Neural progenitor cell (in vitro differentiated cells): ENCODE measurements around the gene SIGLEC9. TPM values are rescaled to one million over a fixed set of nuclear protein-coding genes. Genes with fewer than 3 reads are reported as not detected.

ENCODE experiments used
- DNase-seq: peaks from one replicate; pipeline ENCODE4 v3.0.0-alpha.2; 2016; ENCODE audit warnings: low spot score
- H2AFZ ChIP-seq: fragments of 200-600 bp; sonication (generic); replicated peaks from 2 replicates; pipeline ENCODE4 v1.6.1; 2016; ENCODE audit warnings: antibody characterized with exemption
- H3F3A ChIP-seq: fragments of 200-600 bp; sonication (generic); 2 replicates; pipeline ENCODE4 v1.6.1; 2016; ENCODE audit warnings: antibody characterized with exemption, low read depth
- H3K27ac ChIP-seq: fragments of 200-600 bp; sonication (generic); 2 replicates; pipeline ENCODE4 v1.5.1; 2016; ENCODE audit warnings: mild to moderate bottlenecking
- H3K27me3 ChIP-seq: fragments of 200-600 bp; sonication (generic); 2 replicates; pipeline ENCODE4 v1.6.1; 2016; ENCODE audit warnings: mild to moderate bottlenecking, moderate library complexity
- H3K36me3 ChIP-seq: fragments of 200-600 bp; sonication (generic); 2 replicates; pipeline ENCODE4 v1.5.1; 2016
- H3K4me1 ChIP-seq: fragments of 200-600 bp; sonication (generic); 2 replicates; pipeline ENCODE4 v1.6.1; 2016; ENCODE audit warnings: mixed run types
- H3K4me2 ChIP-seq: fragments of 200-600 bp; sonication (generic); 2 replicates; pipeline ENCODE4 v1.6.1; 2016
- H3K4me3 ChIP-seq: fragments of 200-600 bp; sonication (generic); 2 replicates; pipeline ENCODE4 v1.5.1; 2016
- H3K79me2 ChIP-seq: fragments of 200-600 bp; sonication (generic); 2 replicates; pipeline ENCODE4 v1.6.1; 2016; ENCODE audit warnings: low read depth
- H3K9ac ChIP-seq: fragments of 200-600 bp; sonication (generic); 2 replicates; pipeline ENCODE4 v1.6.1; 2016
- H3K9me3 ChIP-seq: fragments of 200-600 bp; sonication (generic); 2 replicates; pipeline ENCODE4 v1.5.1; 2016; ENCODE audit warnings: low read depth
- H4K20me1 ChIP-seq: fragments of 200-600 bp; sonication (generic); 2 replicates; pipeline ENCODE4 v1.6.1; 2016; ENCODE audit warnings: low read depth
- H3K27ac Mint-ChIP-seq: 3 replicates; pipeline ENCODE4 v1.8.0; 2021; ENCODE audit warnings: mixed read lengths
- H3K27me3 Mint-ChIP-seq: 2 replicates; pipeline ENCODE4 v1.8.0; 2022; ENCODE audit warnings: low read depth, mild to moderate bottlenecking, inconsistent platforms, moderate library complexity, mixed read lengths; ENCODE audit not compliant: insufficient read depth
- H3K36me3 Mint-ChIP-seq: 3 replicates; pipeline ENCODE4 v1.8.0; 2021; ENCODE audit warnings: mixed read lengths
- H3K4me1 Mint-ChIP-seq: 3 replicates; pipeline ENCODE4 v1.8.0; 2021; ENCODE audit warnings: mixed read lengths
- H3K4me3 Mint-ChIP-seq: 3 replicates; pipeline ENCODE4 v1.8.0; 2021; ENCODE audit warnings: mild to moderate bottlenecking, moderate library complexity, mixed read lengths
- H3K9me3 Mint-ChIP-seq: 3 replicates; pipeline ENCODE4 v1.8.0; 2020; ENCODE audit warnings: mixed read lengths
- CTCF ChIP-seq: fragments of 200-600 bp; sonication (generic); IDR thresholded peaks from 2 replicates; pipeline ENCODE4 v1.5.1; 2017; ENCODE audit warnings: antibody characterized with exemption, mild to moderate bottlenecking
- EZH2 ChIP-seq: fragments of 200-600 bp; sonication (generic); IDR thresholded peaks from 2 replicates; pipeline ENCODE4 v1.6.1; 2017; ENCODE audit warnings: antibody characterized with exemption, mild to moderate bottlenecking, moderate library complexity
- EZH2phosphoT487 ChIP-seq: fragments of 200-600 bp; sonication (generic); IDR thresholded peaks from 2 replicates; pipeline ENCODE4 v1.6.1; 2017; ENCODE audit warnings: antibody characterized with exemption
- total RNA-seq: library from RNA; depleted of rRNA; stranded (reverse); fragments of >200 nt; gene quantifications from 2 replicates; pipeline ENCODE4 v1.2.3, GENCODE V29; 2015; ENCODE audit warnings: low replicate concordance

Gene SIGLEC9
- total RNA-seq, 1 donor from 2014 or later = not detected

- Mint-ChIP-seq H3K9me3 (no peaks in the 10 kb centered on the region), H3K27me3 (peaks cover 13% of the 10 kb centered on the region), H3K4me3 (no peak overlapping the region), H3K27ac (no peak overlapping the region), H3K36me3 (no peaks in the 10 kb centered on the region), H3K4me1 (peaks cover 2% of the 10 kb centered on the region)
- Histone ChIP-seq H3K36me3 (no peaks in the 10 kb centered on the region), H3K4me1 (no peaks in the 10 kb centered on the region), H3K9me3 (no peaks in the 10 kb centered on the region), H3K4me2 (no peak overlapping the region), H3K27me3 (no peaks in the 10 kb centered on the region), H3K4me3 (no peak overlapping the region), H3K9ac (no peak overlapping the region), H3F3A (no peaks in the 10 kb centered on the region), H4K20me1 (no peaks in the 10 kb centered on the region), H2AFZ (no peak overlapping the region), H3K79me2 (no peaks in the 10 kb centered on the region), H3K27ac (no peak overlapping the region)
- TF ChIP-seq EZH2phosphoT487 (no peak), EZH2 (no peak), CTCF (no peak)
- no peak for DNase-seq
Observed at GRCh38 chr19:51084505-51084904, 40.2 kb upstream of the SIGLEC9 start.

GRCh38 chr19:51086153-51086850 is 38.4 kb upstream of the SIGLEC9 start:
- H3K9me3 Mint-ChIP-seq = no peaks in the 10 kb centered on the region
- DNase-seq = no peak

GRCh38 chr19:51089786-51090185 is 34.9 kb upstream of the SIGLEC9 start:
- H3F3A ChIP-seq = no peaks in the 10 kb centered on the region
- TF ChIP-seq EZH2phosphoT487 = no peak
- no peak for TF ChIP-seq EZH2
- no peak for TF ChIP-seq CTCF
- peaks cover 2% of the 10 kb centered on the region for H3K4me1 Mint-ChIP-seq
- H4K20me1 ChIP-seq = no peaks in the 10 kb centered on the region
- DNase-seq = no peak
- peak overlapping the region; percentile 11 for H3K27ac Mint-ChIP-seq
- H3K9me3 Mint-ChIP-seq = no peaks in the 10 kb centered on the region
- no peaks in the 10 kb centered on the region for H3K36me3 ChIP-seq
- H3K27me3 ChIP-seq = no peaks in the 10 kb centered on the region
- H3K27me3 Mint-ChIP-seq = peaks cover 7% of the 10 kb centered on the region
- H3K79me2 ChIP-seq = no peaks in the 10 kb centered on the region
- no peak overlapping the region for H3K27ac ChIP-seq
- H3K4me3 Mint-ChIP-seq = no peak overlapping the region
- no peak overlapping the region for H3K9ac ChIP-seq
- H2AFZ ChIP-seq = no peak overlapping the region
- no peak overlapping the region for H3K4me3 ChIP-seq
- no peaks in the 10 kb centered on the region for H3K9me3 ChIP-seq
- H3K4me2 ChIP-seq = no peak overlapping the region
- H3K36me3 Mint-ChIP-seq = no peaks in the 10 kb centered on the region
- H3K4me1 ChIP-seq = no peaks in the 10 kb centered on the region

More at GRCh38 chr19:51086153-51086850, 38.4 kb upstream of the SIGLEC9 start:
- Histone ChIP-seq H3K27ac (no peak overlapping the region), H3K4me2 (no peak overlapping the region), H3K4me1 (no peaks in the 10 kb centered on the region), H3K27me3 (no peaks in the 10 kb centered on the region), H2AFZ (no peak overlapping the region), H4K20me1 (no peaks in the 10 kb centered on the region), H3K4me3 (no peak overlapping the region), H3K9ac (no peak overlapping the region), H3K36me3 (no peaks in the 10 kb centered on the region), H3K79me2 (no peaks in the 10 kb centered on the region), H3K9me3 (no peaks in the 10 kb centered on the region), H3F3A (no peaks in the 10 kb centered on the region)
- peaks cover 13% of the 10 kb centered on the region for H3K27me3 Mint-ChIP-seq
- no peak for TF ChIP-seq EZH2phosphoT487
- no peak for TF ChIP-seq EZH2
- no peak for TF ChIP-seq CTCF
- H3K36me3 Mint-ChIP-seq = no peaks in the 10 kb centered on the region
- H3K4me1 Mint-ChIP-seq = peaks cover 2% of the 10 kb centered on the region
- no peak overlapping the region for H3K27ac Mint-ChIP-seq
- H3K4me3 Mint-ChIP-seq = no peak overlapping the region
